SK-N-SH treated with all-trans-retinoic acid at 6 μM for 48 hours (cell line): ENCODE results near the gene MERTK.

ENCODE experiments used
- CREB5 ChIP-seq: fragments of 250-450 bp; sonication (Bioruptor Pico); IDR thresholded peaks from 2 replicates; pipeline ENCODE4 v1.5.1; 2020; ENCODE audit warnings: low read depth, mild to moderate bottlenecking, moderate library complexity
- ISL1 ChIP-seq: fragments of 250-450 bp; sonication (Bioruptor Pico); IDR thresholded peaks from 2 replicates; pipeline ENCODE4 v2.1.2; 2022; ENCODE audit warnings: mild to moderate bottlenecking, moderate library complexity
- ZNF8 ChIP-seq: fragments of 450-650 bp; formaldehyde crosslinking; IDR thresholded peaks from 2 replicates; pipeline ENCODE4 v1.5.0; 2020; ENCODE audit warnings: mild to moderate bottlenecking, moderate library complexity

- TF ChIP-seq ZNF8 (CRISPR knock-in tag) (no peak), ISL1 (CRISPR knock-in tag) (no peak), CREB5 (CRISPR knock-in tag) (no peak)
Measured at GRCh38 chr2:111990856-111991255, 92.4 kb downstream of the MERTK start.
